ENCODE measurements around the gene CYTL1. TPM values are rescaled to one million over a fixed set of nuclear protein-coding genes. Genes with fewer than 3 reads are reported as not detected.

The CYTL1 gene
- total and polyA plus RNA-seq, 9 of the 15 experiments (the other 6 are each of a cell fraction or from before 2014, with no cell fraction given), result not detected

GRCh38 chr4:5029447-5029846 lies 10.2 kb upstream of the CYTL1 start (continued):
- TF ChIP-seq ZNF318 (IDR thresholded peaks at IDR 0.05; ENCODE audit: borderline replicate concordance in 1 of 2, low read depth in 1 of 2), result no peak
- TF ChIP-seq RB1 (IDR thresholded peaks at IDR 0.05; ENCODE audit: low read depth), result no peak
- TF ChIP-seq USF2 (CRISPR knock-in tag; IDR thresholded peaks at IDR 0.05), result no peak
- no peak for TF ChIP-seq KAT7 (CRISPR knock-in tag; IDR thresholded peaks at IDR 0.05; ENCODE audit: borderline replicate concordance)
- TF ChIP-seq ZFP30 (CRISPR knock-in tag; IDR thresholded peaks at IDR 0.05; ENCODE audit: borderline replicate concordance), result no peak
- TF ChIP-seq CUX1 (CRISPR knock-in tag; IDR thresholded peaks at IDR 0.05), result no peak
- TF ChIP-seq ARNT (IDR thresholded peaks at IDR 0.05), result no peak
- no peak for TF ChIP-seq TAF7 (tag; IDR thresholded peaks at IDR 0.05)
